Right lobe of liver (tissue), 4 donors: ENCODE results near the gene SEMA5B.

ENCODE experiments used
- POLR2A ChIP-seq: fragments of 450-650 bp; IDR thresholded peaks from one replicate; pipeline ENCODE4 v1.6.1; 2017; ENCODE audit warnings: antibody characterized with exemption, mild to moderate bottlenecking
- TF ChIP-seq, protein P1 (sequence below), 4 donors: fragments of 200-600 bp in 3 of 4; fragments of 450-650 bp in 1 of 4; IDR thresholded peaks; one replicate each; pipeline versions ENCODE4 v1.5.1 to v1.8.0; 2016 to 2022; ENCODE audit warnings: antibody characterized with exemption in 4 of 4, mild to moderate bottlenecking in 2 of 4
- donor health status: DM: no; HTN: no; CAD: no.
- donor health status: DM: no; HTN: no; CAD: no.
- donor health status: DM: no; HTN: yes; CAD: no.

DNA sequence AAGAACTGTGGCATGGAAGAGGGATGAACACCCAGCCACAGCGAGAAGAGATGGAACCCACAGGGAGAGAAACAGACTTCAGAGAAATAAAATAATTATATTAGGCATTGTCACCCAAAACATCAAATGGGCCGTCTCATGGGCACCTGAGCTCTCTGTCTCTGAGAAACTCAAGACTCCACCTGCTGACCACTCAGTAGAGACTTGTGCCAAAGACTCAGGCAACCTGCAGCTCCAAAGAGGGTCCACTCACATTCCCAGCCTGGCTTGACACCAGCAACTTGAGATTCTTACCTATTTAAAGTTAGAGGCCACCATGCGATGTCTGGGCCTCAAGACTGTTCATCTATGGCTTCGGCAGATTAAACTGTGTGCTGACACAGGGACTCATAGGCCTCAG lies 12.0 kb downstream of the SEMA5B start:
- TF ChIP-seq, protein P1, sequence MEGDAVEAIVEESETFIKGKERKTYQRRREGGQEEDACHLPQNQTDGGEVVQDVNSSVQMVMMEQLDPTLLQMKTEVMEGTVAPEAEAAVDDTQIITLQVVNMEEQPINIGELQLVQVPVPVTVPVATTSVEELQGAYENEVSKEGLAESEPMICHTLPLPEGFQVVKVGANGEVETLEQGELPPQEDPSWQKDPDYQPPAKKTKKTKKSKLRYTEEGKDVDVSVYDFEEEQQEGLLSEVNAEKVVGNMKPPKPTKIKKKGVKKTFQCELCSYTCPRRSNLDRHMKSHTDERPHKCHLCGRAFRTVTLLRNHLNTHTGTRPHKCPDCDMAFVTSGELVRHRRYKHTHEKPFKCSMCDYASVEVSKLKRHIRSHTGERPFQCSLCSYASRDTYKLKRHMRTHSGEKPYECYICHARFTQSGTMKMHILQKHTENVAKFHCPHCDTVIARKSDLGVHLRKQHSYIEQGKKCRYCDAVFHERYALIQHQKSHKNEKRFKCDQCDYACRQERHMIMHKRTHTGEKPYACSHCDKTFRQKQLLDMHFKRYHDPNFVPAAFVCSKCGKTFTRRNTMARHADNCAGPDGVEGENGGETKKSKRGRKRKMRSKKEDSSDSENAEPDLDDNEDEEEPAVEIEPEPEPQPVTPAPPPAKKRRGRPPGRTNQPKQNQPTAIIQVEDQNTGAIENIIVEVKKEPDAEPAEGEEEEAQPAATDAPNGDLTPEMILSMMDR (IDR thresholded peaks at IDR 0.05), result no peak
- no peak for TF ChIP-seq POLR2A
